Keratinocyte (primary cell): Measurements from ENCODE around the gene TMEM129.

Source experiments
- CTCF ChIP-seq, 3 experiments: IDR thresholded peaks in 1 of 3; conservative IDR thresholded peaks in 1 of 3; optimal IDR thresholded peaks in 1 of 3; 2 replicates in 2 of 3; 3 replicates in 1 of 3; pipeline versions ENCODE3 to v1.5.1; 2011; ENCODE audit warnings: low read length in 3 of 3, mild to moderate bottlenecking in 3 of 3, moderate library complexity in 2 of 3, control low read depth in 1 of 3, inconsistent platforms in 1 of 3; ENCODE audit not compliant: insufficient read depth in 2 of 3; ENCODE audit errors: extremely low read depth in 1 of 3
- EZH2 ChIP-seq: IDR thresholded peaks from one replicate; pipeline ENCODE4 v1.6.1; 2012; ENCODE audit warnings: inconsistent platforms, mild to moderate bottlenecking, low read length, moderate library complexity

GRCh38 chr4:1766106-1767060, 45.3 kb upstream of the TMEM129 start:
- TF ChIP-seq CTCF (optimal IDR thresholded peaks at IDR 0.05 in 1 of 3, IDR thresholded peaks at IDR 0.05 in 1 of 3, conservative IDR thresholded peaks at IDR 0.05 in 1 of 3; ENCODE audit: extremely low read depth in 1 of 3, insufficient read depth in 2 of 3, low read length in 3 of 3) (no peak), EZH2 (no peak)
